CD4-positive, alpha-beta T cell treated with Interleukin-17A for 4 hours (primary cell): ENCODE results near the gene ALLC.
"Not testable (repeated sequence)": the region's sequence is repeated elsewhere in the genome, so short reads cannot be mapped to it uniquely, and the experiment has no call there.

Experiments used
- DNase-seq: peaks from one replicate; pipeline ENCODE4 v3.0.0-alpha.2; 2020; ENCODE audit warnings: mixed read lengths

The ALLC gene

DNA sequence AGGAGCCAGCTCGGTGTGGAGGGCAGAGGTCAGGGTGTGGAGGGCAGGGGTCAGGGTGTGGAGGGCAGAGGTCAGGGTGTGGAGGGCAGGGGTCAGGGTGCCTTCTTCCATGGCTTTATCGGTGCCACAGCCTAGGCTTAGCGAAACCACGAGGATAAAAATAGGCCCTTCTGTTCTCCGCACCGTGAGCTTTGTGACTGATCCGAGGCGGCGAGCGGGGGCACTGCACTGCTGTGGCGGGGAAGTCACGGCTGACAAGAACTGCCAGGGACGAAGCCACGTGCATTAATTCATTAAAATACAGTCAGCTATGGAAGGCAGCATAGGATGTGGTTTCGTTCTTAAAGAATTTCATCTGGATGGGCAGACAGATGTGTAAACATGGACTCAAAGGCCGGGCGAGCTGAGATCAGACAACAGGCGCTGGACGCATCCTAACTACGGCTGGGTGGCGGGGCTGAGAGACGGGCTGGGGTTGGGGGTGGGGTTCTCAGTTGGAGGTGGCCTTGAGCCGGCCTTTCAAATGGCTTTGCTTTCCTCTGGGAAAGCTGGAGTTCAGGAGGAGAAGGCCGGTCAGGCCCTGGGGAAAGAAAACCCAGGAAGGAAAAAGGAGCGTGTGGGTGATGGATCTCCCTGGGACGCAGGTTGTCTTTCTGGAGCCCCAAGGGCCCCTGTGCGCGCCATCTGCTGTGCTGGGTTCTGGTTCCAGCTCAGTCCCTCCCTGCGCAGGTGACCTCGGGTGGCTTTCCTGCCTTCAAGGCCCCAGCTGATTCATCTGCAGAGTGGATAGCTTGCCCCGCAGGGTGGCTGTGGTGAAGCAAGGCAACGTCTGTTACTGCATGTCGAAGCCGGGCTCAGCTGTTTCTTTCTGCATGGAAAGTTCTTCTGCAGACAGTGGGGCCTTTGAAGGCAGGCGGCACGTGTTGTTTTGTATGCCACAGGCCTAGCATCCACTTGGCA is 958 bp upstream of the ALLC start:
- no peak for DNase-seq

DNA sequence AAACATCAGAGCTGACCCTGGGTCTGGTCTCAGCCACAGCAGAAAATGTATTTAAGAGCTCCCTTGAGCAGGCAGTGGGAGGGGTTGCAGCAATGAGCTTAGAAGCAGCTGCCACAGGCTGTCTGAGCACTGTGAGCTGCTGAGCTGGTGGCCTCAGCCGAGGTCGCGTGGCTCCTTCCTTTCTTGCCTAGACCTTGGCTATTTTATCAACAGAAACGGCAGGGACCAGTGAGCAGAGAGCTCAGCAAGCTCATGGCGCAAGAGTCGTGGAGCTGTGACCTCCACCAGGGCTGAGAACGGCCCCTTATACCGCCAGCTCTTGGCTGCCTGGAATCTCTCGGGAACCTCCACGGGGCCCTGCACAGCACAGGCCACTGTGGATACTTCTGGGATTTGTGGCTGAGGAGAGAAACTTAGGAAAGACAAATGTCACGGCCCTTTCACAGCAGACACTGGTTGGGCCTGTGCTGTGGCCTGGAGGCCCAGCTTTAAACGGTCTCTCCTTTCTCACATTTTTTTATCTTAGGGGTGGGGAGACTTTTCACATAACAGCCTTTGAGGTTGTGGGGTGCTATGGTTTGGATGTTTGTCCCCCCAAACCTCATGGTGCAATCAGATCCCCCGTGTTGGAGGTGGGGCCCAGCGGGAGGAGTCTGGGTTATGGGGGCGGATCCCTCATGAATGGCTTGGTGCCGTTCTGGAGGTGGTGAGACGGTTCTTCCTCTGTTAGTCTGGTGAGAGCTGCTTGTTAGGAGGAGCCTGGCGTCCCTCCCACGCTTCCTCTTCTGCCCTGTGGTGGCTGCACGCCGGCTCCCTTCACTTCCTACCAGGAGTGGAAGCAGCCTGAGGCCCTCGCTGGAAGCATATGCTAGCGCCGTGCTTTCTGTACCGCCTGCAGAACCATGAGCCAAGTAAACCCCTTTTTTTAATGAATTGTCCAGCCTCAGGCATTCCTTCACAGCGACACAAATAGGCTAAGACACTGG is 1.7 kb downstream of the ALLC start:
- DNase-seq, result no peak

DNA sequence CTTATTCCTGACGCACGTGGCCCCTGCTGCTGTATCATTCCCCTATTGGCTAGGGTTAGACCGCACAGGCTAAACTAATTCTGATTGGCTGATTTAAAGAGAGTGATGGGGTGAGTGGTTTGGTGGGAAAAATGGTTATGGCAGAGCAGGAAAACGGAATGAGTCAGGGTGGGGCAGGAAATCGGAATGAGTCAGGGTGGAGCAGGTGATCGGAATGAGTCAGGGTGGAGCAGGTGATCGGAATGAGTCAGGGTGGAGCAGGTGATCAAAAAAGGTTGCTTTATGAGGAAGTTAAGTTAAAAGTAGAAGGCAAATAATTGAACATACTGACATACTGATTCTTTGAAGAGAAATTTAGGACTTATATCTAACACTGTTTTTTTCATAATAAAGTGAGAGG is 2.6 kb downstream of the ALLC start:
- DNase-seq, result not testable (repeated sequence)

DNA sequence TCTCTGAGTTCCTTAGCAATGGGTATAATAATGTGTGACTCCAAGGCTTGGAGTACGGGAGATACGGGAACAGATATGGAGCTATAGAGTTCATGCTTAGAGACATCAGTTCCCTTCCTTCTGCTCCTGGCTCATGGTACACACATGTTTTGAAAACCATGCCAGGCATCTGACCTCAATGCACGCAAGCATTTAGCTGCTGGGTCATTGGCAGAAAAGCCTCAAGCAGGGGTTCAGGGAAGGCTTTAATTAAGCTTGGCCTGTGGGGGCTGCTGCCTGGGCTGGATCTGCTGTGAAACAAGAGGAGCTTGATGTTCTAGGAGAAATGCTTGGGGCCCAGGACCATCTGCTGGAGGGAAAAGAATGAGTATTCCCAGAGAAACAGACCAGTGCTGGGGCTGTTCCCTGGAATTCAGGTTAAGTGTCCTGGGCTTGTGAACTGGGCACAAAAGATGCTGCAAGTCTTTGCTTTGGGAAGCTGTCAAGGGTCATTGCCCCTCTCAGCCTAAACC is 3.2 kb downstream of the ALLC start:
- DNase-seq, result no peak

DNA sequence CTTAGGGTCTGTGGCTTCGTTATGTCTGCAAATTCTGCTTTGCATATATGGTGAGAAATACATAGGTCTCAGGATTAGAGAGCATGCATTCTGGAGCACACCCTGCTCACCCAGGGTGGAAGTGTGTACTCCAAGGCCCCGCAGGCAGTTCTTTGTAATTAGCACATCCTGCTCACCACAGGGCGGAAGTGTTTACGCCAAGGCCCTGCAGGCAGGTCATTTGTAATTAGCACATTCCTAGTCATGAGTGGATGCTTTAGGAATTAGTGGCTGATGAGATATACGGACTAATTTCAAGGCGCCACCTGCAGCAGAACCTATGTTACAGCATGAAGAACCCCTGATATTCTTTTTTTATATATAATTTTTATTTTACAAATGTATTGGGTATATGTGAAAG is 4.2 kb downstream of the ALLC start:
- DNase-seq, result no peak

DNA sequence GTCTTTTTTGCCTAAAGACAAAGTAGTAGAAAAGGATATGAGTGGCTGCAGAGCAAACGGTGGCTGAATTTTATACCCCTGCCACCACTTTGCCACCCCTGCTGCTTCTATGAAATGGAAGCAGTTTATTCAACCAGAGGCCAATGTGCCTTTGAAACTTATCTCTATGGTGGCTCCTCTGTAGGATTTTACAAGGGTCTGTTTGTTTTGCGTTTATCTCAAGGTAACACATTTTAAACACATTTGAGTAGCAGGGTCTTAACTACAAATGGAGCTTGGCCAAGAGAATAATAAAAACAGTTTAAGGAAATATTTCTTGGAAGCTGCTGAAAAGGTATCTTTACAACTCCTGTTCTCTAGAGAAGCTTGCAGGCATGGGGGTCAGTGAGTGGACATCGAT is 6.1 kb downstream of the ALLC start:
- no peak for DNase-seq

DNA sequence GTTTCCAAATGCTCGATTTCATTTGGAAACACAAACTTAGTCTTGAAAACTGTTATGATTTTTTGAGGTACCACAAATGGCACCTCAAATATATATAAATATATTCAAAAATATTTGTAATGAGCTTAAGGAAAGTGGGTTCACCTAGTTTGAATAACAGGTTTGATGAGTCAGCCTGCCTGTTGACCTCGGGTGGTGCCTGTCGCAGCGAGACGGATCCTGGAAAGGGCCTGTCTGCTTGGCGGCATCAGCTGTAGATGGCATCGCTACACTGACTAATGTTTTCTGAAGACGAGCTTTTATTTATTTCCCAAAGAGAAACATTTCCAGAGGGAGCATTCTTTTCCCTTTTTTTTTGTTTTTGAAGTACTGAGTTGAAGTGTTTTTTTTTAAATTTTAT is 6.9 kb downstream of the ALLC start:
- DNase-seq, result no peak

DNA sequence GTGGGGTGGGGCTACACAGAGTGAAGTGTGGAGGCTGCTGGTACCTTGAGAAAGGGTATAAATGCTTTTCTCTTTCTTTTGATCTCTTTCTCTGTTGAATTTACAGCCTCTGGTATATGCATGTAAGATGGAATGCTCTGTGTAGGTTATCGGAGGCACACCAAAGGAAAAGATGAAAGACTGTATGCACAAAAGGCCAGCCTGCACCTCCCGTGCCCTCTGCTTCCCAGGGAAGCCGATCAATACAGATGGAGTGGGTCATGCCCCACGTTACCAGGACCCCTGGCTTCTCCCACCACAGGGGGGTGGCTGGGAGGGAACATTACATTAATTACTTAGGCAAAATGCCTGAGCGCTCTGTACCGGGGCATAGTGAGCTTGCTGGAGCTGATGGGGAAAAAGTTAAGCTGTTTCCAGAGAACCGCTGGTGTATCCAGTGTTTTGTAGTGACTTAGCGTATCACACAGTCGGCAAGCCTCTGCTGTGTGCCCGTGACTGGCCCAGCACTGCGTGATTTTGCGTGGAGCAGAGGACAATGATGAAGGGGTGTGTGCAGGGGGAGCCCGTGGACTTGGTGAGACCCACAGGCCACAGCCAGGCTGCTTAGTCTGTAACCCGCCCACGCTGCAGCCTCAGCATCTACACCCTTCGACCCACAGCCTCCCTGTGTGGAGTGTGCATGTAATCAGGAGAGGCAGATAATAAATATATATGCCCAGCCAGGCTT is 8.0 kb downstream of the ALLC start:
- DNase-seq, result no peak

DNA sequence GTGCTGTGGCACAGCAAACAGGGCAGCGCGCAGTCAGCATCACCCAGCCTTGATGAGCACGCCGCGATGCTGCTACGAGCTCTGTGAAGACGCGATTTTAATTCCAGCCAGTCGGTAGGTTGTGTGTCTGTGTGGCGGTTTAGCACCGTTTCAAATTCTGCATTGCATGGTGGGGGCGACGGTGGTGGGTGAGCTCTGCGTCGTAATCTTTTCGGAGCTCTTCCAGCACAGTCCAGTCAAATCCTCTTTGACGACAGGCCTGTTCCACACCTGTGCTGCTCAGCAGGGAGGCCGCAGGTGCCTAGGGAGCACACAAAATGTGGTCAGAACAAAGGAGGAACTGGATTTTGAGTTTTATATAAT is 8.6 kb downstream of the ALLC start:
- DNase-seq, result no peak

DNA sequence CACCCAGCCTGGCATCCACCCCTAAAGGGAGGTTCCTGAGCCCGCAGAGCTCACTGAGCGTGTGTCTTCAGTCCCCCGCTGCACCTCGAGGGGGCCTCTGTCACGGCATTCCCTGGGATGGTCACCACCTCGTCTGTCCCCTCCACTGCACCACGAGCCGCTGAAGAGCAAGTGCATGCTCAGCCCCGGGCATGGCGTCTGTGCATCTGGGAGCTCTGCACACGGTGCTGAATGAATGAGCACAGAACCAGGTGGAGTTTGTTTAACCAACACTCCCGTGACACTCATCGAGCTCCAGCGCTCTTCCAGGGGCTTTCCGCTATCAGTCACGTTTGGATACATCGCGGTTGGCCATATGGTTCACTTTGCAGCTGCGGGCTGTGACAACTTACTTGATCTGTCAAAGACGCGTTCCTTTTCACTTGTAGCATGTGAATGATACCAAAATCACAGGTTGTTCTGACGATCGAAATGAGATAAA is 9.2 kb downstream of the ALLC start:
- DNase-seq, result no peak

DNA sequence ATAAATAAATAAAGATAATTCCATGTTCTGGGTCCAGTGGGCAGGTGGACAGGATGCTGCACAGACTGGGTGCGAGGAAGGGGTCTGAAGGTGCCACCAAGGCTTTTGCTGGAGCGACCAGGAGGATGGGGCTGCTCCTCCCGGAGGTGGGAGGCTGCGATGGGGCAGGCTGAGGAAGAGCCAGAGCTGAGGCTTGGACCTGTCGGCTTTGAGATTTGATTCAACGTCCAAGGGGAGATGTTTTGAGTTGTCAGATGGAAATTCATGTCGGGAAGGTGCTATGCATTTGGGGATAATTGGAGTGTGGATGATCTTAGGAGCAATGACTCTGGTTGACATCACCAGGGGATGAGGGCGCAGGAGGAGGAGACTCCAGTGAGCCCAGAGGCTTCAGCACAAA is 11.7 kb downstream of the ALLC start:
- DNase-seq, result no peak

DNA sequence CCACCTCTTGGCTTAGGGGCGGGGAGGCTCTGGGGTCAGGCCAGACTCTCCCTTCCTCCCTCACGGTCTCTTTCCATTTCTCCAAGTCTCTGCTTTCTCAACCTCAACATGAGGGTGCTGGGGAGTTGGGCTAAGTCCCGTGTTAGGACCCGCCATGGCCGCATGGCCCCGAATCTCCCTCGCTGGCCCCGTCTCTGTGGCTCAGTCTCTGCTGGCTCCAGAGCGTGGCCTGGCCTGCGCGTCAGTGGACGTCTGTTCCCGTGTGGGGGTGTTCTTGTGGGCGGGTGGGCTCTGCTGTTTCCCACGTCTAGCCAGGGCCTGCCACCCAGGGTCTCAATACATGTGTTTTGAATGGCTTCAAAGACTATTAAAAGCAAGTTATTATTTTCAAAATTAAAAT is 12.4 kb downstream of the ALLC start:
- DNase-seq, result no peak

DNA sequence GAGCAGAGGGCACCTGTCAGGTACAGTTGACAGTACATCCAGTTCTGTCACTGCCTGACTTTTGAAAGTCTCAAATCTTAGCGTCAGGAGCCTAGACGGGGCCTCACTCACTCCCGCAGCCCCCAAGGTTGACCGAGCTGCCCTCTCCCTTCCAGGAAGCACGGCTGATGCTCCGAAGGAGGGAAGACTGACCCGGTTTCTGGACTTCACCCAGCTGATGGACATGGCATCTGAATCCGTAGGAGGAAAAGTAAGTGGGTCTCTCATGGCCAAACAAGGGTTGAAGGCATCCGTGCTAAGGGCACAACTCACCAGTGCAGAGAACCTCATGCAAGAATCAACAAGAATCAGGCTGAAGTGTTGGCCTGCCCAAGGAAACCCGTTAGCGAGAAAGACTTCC is 12.9 kb downstream of the ALLC start:
- DNase-seq, result no peak

DNA sequence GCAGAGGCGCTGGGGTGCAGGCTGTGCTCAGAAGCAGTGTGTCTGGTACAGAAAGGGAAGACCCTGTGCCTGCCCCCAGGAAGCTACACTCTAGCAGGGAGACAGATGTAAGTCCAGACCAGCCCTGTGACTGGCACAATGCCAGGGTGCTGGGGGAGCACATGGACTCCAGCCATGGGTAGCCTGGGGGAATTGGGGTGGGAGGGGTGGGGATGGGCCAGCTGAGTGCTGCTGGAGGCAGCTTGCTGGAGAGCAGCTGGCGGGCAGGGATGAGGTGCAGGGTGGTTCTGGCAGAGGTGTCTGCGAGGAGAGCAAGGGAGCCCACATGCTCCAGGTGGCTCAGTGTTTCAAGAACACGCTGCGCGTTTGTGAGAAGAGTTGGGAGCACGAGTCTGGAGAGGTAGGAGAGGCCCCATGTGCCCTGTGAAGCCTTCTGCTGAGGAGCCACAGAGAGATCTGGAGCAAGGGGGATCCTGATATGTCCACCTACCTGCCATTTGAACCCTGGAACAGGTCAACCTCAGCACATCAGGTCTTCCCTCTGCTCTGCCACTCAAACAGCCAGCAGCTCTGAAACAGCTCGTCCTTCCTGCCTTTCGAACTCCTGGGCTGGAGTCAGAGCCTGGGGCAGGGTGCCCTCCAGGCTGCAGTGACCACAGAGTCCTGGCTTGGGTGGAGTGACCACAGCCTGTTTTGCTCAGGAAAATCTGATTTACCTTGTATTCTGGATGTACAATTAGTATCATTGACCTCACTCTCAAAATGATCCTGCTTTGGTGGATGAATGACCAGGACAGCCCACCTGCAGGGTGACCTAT is 15.1 kb downstream of the ALLC start:
- no peak for DNase-seq

DNA sequence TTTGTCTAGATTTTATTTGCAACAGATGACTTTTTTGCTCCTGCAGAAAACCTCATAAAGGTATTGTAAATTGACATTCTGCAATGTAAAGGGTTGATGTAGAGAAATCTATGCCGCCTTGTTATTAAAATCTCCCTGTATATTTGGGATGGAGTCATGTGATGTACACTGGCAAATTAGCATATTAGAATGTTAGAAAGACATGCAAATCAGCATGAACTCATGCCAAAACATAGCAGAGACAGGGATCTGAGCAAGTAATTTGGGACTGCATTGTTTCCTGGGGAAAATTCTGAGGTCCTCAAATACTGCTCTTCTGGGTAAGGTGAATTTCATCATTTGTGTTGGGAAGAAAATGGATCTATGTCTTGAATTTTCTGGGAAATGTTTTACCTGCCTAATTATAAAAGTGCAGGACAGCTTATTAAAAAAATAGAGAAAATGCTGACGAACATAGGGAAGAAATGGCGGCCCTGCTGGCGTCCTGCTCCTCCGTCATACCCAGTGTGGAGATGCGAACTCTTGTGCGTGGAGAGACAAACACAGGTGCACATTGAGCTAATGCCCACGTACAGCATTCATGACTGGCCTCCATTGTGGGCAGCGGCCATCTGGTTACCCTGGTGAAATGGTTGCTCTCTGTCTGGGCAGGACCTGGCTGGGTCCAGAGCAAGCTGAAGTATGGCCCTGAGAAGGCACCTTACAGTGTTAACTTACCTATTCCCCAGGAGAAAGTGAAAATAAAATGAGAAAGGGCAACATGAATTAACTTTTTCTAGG is 16.3 kb downstream of the ALLC start:
- no peak for DNase-seq

DNA sequence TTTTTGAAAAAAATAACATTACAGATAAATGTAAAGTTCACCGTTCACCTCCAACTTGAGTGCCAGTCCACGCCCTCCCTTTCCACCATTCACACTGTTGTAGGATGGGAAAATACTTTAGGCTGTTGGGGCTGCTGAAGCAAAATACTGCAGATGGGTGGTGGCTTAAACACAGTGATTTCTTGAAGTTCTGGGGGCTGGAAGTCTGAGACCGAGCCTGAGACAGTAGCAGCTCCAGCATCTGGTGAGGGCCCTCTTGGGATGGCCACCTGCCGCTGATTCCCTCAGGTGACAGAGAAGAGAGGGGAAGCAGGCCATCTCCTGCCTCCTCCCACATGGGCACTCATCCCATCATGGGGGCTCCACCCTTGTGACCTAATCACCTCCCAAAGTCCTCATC is 17.7 kb downstream of the ALLC start:
- DNase-seq, result no peak

DNA sequence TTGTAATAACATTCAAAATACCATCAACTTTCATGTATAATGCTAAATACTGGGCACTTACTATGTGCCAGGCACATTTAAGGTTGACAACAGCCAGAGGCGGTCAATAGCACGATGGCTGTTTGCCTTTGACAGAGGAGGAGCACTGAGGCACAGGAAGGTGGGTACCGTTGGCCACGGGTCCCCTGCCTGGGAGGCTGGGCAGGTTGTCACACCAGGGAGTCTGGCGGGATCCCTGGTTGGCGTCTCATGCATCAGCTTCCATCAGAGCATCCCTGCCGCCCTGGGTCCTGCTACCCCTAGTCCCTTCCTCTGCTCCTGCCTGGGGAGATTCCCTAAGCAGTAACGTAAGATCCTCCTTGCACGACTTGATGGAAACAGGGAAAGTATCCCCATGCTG is 19.4 kb downstream of the ALLC start:
- DNase-seq, result no peak

DNA sequence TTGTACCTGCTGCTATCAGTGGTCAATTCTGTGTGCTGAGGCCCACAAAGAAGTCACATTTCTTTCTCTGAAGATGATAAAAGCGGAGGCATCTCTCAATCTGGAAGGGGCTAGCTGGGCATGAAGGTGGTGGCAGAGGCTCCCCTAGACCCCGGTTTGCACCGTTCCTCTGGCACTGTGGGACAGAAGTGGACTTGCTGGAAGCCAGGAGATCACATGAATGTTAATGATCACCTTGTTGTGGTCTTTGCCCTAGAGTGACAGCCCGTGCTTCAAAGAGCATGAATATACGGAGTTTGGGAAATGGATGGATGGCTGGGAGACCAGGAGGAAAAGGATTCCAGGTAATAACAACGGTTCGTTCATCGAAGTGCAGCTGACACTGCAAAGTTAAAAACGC is 20.2 kb downstream of the ALLC start:
- DNase-seq, result no peak

DNA sequence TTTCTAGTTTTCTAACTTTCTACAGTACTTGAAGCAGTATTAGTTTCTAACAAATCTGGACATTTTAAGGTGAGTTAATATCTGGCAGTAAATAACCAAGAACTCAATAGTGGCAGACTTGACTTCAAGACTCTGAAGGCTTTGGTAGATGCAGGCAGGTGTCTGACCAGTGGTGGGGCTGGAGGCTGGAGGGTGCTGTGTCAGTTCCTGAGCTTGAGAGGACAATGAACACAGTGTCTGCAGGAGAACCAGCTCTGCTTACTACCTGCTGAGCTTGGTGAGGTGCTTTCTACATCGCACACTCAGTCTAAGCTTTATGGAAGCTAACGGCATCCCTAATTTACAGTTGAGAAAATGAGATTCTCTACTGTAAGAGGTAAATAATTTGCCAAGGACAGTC is 21.2 kb downstream of the ALLC start:
- DNase-seq, result no peak

DNA sequence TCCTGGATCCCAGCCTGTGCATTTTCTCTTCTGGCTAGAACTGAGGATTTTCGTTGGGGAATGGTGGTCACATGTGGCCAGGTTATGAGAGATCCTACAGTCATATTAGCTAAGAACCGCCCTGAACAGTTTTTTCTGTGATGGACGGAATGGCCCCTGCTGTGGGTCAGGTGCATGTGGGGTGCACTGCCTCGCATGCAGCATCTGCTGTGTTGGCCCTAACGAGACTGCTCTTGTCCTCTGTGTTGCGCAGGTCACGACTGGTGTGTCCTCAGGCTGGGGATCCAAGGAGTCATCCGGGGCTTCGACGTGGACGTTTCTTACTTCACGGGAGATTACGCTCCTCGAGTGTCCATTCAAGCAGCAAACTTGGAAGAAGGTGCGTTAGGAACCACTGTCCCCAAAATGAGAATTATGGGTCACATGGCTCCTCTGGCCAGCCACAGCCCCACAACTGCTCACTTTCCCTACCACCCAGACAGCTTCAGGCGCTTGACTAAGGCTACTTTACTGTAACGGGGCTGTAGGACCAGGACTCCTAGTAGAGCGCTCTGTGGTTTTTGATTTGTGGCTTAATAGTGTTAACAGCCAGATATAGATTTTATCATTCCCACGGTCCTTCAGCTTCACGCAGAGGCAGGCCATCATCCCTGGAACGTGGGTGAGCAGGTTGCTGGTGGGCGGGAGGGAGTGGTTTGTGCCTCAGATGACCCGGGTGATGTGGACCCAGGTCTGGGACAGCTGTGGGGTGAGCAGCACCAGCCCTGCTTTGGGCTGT is 21.8 kb downstream of the ALLC start:
- DNase-seq, result no peak
